IPS-15b (cell line): Measurements from ENCODE around the gene ZSCAN23.
A peak's percentile ranks its signal among the peaks of the same experiment; 100 is the strongest.
"Not testable (repeated sequence)": the region's sequence is repeated elsewhere in the genome, so short reads cannot be mapped to it uniquely, and the experiment has no call there.

Experiments used
- H3K27me3 ChIP-seq: one replicate; pipeline ENCODE4 v1.6.1; 2013; ENCODE audit warnings: low read length; ENCODE audit not compliant: control insufficient read depth, insufficient read depth
- H3K36me3 ChIP-seq: one replicate; pipeline ENCODE4 v1.6.1; 2013; ENCODE audit warnings: low read length; ENCODE audit not compliant: control insufficient read depth, insufficient read depth
- H3K4me1 ChIP-seq: one replicate; pipeline ENCODE4 v1.6.1; 2013; ENCODE audit warnings: mild to moderate bottlenecking, low read length; ENCODE audit not compliant: control insufficient read depth, insufficient read depth
- H3K4me3 ChIP-seq: one replicate; pipeline ENCODE4 v1.5.1; 2013; ENCODE audit warnings: low read depth, low read length
- H3K9ac ChIP-seq: one replicate; pipeline ENCODE4 v1.6.1; 2013; ENCODE audit warnings: low read depth, mild to moderate bottlenecking, low read length
- H3K9me3 ChIP-seq: one replicate; pipeline ENCODE4 v1.6.1; 2013; ENCODE audit warnings: mild to moderate bottlenecking, low read length; ENCODE audit not compliant: control insufficient read depth, insufficient read depth

ZSCAN23 gene

DNA sequence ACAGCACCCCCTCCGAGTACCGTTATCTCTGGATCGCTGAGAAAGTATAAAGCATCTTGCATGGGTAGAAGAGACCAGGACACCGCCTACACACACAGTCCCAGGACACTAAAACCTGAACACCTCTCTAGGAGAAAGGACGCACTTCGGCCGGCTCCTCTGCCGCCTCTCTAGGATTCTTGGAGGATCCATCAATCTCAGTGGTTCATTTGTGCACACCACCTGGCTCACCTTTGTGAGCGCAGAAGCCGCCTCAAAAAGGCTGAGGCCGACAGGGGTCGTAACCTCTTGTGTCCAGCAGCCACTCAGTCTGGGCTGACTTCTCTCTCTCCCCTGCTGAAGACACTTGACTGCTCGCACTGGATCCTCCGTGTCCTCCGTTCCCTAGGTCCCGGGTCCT lies 13.5 kb downstream of the ZSCAN23 start:
- Histone ChIP-seq H3K4me3 (no peak overlapping the region), H3K4me1 (no peaks in the 10 kb centered on the region), H3K36me3 (no peaks in the 10 kb centered on the region), H3K9me3 (no peaks in the 10 kb centered on the region), H3K27me3 (no peaks in the 10 kb centered on the region), H3K9ac (no peak overlapping the region)

DNA sequence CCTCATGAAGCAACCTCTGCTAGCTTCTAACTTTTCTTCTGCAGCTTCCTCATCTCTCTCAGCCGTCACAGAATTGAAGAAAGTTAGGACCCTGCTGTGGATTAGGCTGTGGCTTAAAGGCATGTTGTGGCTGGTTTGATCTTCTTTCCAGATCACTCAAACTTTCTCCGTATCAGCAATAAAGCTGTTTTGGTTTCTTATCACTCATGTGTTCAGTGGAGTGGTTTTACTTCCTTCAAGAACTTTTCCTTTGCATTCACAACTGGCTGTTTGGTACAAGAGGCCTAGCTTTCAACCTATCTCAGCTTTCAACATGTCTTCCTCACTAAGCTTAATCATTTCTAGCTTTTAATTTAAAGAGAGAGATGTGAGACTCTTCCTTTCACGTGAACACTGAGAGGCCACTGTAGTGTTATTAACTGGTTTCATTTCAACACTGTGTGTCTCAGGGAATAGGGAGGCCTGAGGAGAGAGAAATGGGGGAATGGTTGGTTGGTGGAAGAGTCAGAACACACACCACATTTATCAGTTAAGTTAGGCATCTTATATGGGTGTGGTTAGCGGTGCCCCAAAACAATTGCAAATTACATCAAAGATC lies 17.2 kb downstream of the ZSCAN23 start:
- Histone ChIP-seq H3K9me3 (no peaks in the 10 kb centered on the region), H3K27me3 (no peaks in the 10 kb centered on the region), H3K36me3 (no peaks in the 10 kb centered on the region), H3K4me1 (no peaks in the 10 kb centered on the region), H3K4me3 (no peak overlapping the region), H3K9ac (no peak overlapping the region)

GRCh38 chr6:28424163-28424562 lies 19.1 kb downstream of the ZSCAN23 start:
- H3K36me3 ChIP-seq = no peaks in the 10 kb centered on the region
- H3K4me3 ChIP-seq = no peak overlapping the region
- no peak overlapping the region for H3K9ac ChIP-seq
- no peaks in the 10 kb centered on the region for H3K27me3 ChIP-seq
- H3K4me1 ChIP-seq = no peaks in the 10 kb centered on the region
- no peaks in the 10 kb centered on the region for H3K9me3 ChIP-seq

- Histone ChIP-seq H3K9ac (no peak overlapping the region), H3K9me3 (no peaks in the 10 kb centered on the region), H3K36me3 (no peaks in the 10 kb centered on the region), H3K4me1 (no peaks in the 10 kb centered on the region), H3K27me3 (no peaks in the 10 kb centered on the region), H3K4me3 (no peak overlapping the region)
Observed at GRCh38 chr6:28423546-28423945, 19.7 kb downstream of the ZSCAN23 start.

- Histone ChIP-seq H3K9ac (no peak overlapping the region), H3K27me3 (no peaks in the 10 kb centered on the region), H3K9me3 (no peaks in the 10 kb centered on the region), H3K4me3 (no peak overlapping the region), H3K4me1 (no peaks in the 10 kb centered on the region), H3K36me3 (no peaks in the 10 kb centered on the region)
Observed at GRCh38 chr6:28413681-28414080, 29.6 kb downstream of the ZSCAN23 start.

DNA sequence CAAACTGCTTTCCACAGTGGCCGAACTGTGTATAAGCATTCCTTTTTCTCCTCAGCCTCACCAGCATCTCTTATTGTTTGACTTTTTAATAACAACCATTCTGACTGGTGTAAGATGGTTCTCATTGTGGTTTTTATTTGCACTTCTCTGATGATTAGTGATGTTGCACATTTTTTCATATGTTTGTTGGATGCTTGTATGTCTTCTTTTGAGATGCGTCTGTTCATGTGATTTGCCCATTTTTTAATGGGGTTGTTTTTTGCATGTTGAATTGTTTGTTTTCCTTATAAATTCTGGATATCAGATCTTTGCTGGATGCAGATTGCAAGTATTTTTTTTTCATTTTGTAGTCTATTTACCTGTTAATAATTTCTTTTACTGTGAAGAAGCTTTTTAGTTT lies 32.5 kb downstream of the ZSCAN23 start:
- Histone ChIP-seq H3K4me1 (no peaks in the 10 kb centered on the region), H3K9me3 (no peaks in the 10 kb centered on the region), H3K27me3 (no peaks in the 10 kb centered on the region), H3K4me3 (no peak overlapping the region), H3K36me3 (no peaks in the 10 kb centered on the region), H3K9ac (no peak overlapping the region)

DNA sequence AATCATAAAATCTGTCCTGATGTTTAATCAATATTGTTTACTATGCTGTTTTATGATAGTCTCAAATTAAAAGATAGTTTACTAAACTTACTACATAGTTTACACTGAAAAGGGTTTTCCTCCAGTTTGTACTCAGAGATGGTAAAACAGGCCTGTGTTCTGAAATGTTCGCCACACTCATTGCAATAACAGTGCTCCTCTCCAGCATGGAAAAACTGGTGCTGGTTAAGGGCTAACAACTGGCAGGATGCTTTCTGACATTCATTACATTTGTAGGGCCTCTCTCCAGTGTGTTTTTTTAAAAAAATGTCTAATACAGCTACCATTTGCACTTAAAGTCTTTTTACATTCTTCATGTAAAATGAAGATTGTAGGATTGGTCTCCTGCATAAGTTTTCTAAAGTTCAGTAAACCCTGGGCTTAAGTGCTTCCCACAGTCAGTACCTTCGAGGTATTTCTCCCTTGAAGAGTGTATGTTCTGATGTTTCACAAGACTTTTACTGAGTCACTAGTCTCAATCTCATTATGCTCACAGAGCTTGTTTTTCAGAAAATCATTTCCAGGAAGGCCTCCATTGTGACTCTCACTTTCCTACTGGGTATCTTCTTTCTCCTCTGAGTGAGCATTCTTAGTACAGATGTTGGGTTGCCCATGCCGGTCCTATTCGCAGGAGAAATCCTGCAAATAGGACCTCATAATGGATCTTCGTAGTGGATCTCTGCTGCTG lies 35.1 kb downstream of the ZSCAN23 start:
- no peaks in the 10 kb centered on the region for H3K4me1 ChIP-seq
- no peak overlapping the region for H3K9ac ChIP-seq

GRCh38 chr6:28407401-28407800 lies 35.9 kb downstream of the ZSCAN23 start:
- Histone ChIP-seq H3K36me3 (no peaks in the 10 kb centered on the region), H3K4me3 (no peak overlapping the region), H3K4me1 (no peaks in the 10 kb centered on the region), H3K27me3 (peaks cover 10% of the 10 kb centered on the region), H3K9ac (no peak overlapping the region), H3K9me3 (no peaks in the 10 kb centered on the region)

More for the DNA sequence above, 35.1 kb downstream of the ZSCAN23 start:
- Histone ChIP-seq H3K9me3 (no peaks in the 10 kb centered on the region), H3K36me3 (no peaks in the 10 kb centered on the region), H3K27me3 (peaks cover 2% of the 10 kb centered on the region), H3K4me3 (no peak overlapping the region)

- peaks cover 32% of the 10 kb centered on the region for H3K27me3 ChIP-seq
- not testable (repeated sequence) for H3K9ac ChIP-seq, H3K4me1 ChIP-seq, H3K36me3 ChIP-seq, H3K9me3 ChIP-seq, H3K4me3 ChIP-seq
Observed at GRCh38 chr6:28403923-28404322, 39.4 kb downstream of the ZSCAN23 start.

GRCh38 chr6:28402197-28402596 lies 41.1 kb downstream of the ZSCAN23 start:
- Histone ChIP-seq H3K4me3 (no peak overlapping the region), H3K9me3 (no peaks in the 10 kb centered on the region), H3K27me3 (peaks cover 32% of the 10 kb centered on the region), H3K36me3 (no peaks in the 10 kb centered on the region), H3K4me1 (peaks cover 2% of the 10 kb centered on the region), H3K9ac (no peak overlapping the region)

- Histone ChIP-seq H3K4me3 (no peak overlapping the region), H3K9ac (no peak overlapping the region), H3K36me3 (no peaks in the 10 kb centered on the region), H3K4me1 (peaks cover 2% of the 10 kb centered on the region), H3K9me3 (no peaks in the 10 kb centered on the region), H3K27me3 (peaks cover 32% of the 10 kb centered on the region)
Observed at GRCh38 chr6:28401172-28401571, 42.1 kb downstream of the ZSCAN23 start.

DNA sequence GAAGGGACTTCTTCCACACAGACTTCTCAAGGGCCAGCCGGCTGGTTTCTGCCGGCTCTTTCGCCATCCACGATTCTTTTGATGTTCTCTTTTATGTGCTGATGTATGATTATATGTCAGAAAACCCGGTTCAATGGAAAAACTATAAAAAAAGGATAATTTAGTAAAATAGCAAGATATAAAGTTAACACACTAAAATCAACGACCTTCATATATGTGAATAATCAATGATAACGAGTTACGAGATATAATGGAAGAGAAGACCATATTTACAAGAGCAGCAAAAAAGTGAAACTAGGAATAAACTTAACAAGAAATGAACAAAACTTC lies 43.2 kb downstream of the ZSCAN23 start:
- H3K9ac ChIP-seq = peak overlapping the region; percentile 79
- no peaks in the 10 kb centered on the region for H3K9me3 ChIP-seq
- no peaks in the 10 kb centered on the region for H3K36me3 ChIP-seq
- peaks cover 32% of the 10 kb centered on the region for H3K27me3 ChIP-seq
- H3K4me3 ChIP-seq = peak overlapping the region; percentile 92
- peaks cover 2% of the 10 kb centered on the region for H3K4me1 ChIP-seq
